Parathyroid adenoma (tissue), 2 donors: ENCODE measurements around the gene ITCH.

Source experiments
- H2AFZ ChIP-seq: fragments of 300-600 bp; sonication (generic); one replicate; pipeline ENCODE4 v1.7.0; 2017; ENCODE audit warnings: antibody characterized with exemption, mild to moderate bottlenecking
- H3K27ac ChIP-seq: fragments of 300-600 bp; sonication (generic); one replicate; pipeline ENCODE4 v1.7.0; 2017
- H3K27me3 ChIP-seq: fragments of 300-600 bp; sonication (generic); one replicate; pipeline ENCODE4 v1.7.0; 2017; ENCODE audit warnings: low read length; ENCODE audit not compliant: control insufficient read depth, insufficient read depth
- H3K36me3 ChIP-seq: fragments of 300-600 bp; sonication (generic); one replicate; pipeline ENCODE4 v1.7.0; 2017; ENCODE audit warnings: low read length; ENCODE audit not compliant: control insufficient read depth, insufficient read depth
- H3K4me1 ChIP-seq: fragments of 300-600 bp; sonication (generic); one replicate; pipeline ENCODE4 v1.7.0; 2017; ENCODE audit warnings: control low read depth
- H3K4me2 ChIP-seq: fragments of 300-600 bp; sonication (generic); one replicate; pipeline ENCODE4 v1.7.0; 2017; ENCODE audit warnings: low read length
- H3K4me3 ChIP-seq: fragments of 300-600 bp; sonication (generic); one replicate; pipeline ENCODE4 v1.7.0; 2017; ENCODE audit warnings: low read depth, low read length
- H3K79me2 ChIP-seq: fragments of 300-600 bp; sonication (generic); one replicate; pipeline ENCODE4 v1.7.0; 2017; ENCODE audit warnings: control low read depth
- H3K9ac ChIP-seq: fragments of 300-600 bp; sonication (generic); one replicate; pipeline ENCODE4 v1.7.0; 2017; ENCODE audit warnings: mild to moderate bottlenecking
- H3K9me3 ChIP-seq: fragments of 300-600 bp; sonication (generic); one replicate; pipeline ENCODE4 v1.7.0; 2017; ENCODE audit warnings: low read length; ENCODE audit not compliant: control insufficient read depth
- TF ChIP-seq, protein P1 (sequence below): fragments of 300-600 bp; sonication (generic); IDR thresholded peaks from one replicate; pipeline ENCODE4 v1.7.0; 2017; ENCODE audit warnings: antibody characterized with exemption, mild to moderate bottlenecking
- donor health status: primary hyperparathyroidism.

The ITCH gene

DNA sequence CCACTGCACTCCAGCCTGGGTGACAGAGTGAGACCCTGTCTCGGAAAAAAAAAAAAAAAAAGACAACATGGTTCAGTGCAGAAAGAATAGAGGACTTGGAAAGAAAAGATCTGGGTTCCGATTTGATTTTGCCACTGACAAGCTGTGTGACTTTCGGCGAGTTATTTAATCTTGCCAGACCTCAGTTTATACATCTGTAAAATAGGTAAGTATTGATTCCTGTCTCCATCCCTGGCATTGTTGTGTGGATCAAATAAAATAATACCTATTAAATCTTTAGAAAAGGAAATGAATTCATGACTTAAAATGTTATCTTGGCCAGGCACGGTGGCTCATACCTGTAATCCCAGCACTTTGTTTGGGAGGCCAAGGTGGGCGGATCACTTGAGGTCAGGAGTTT, 7.0 kb downstream of the ITCH start:
- H3K4me2 ChIP-seq = no peak overlapping the region
- peaks cover 39% of the 10 kb centered on the region for H3K79me2 ChIP-seq
- no peak overlapping the region for H2AFZ ChIP-seq
- H3K4me3 ChIP-seq = no peak overlapping the region
- peaks cover 12% of the 10 kb centered on the region for H3K4me1 ChIP-seq
- no peak overlapping the region for H3K9ac ChIP-seq
- no peak overlapping the region for H3K27ac ChIP-seq
- TF ChIP-seq, protein P1, sequence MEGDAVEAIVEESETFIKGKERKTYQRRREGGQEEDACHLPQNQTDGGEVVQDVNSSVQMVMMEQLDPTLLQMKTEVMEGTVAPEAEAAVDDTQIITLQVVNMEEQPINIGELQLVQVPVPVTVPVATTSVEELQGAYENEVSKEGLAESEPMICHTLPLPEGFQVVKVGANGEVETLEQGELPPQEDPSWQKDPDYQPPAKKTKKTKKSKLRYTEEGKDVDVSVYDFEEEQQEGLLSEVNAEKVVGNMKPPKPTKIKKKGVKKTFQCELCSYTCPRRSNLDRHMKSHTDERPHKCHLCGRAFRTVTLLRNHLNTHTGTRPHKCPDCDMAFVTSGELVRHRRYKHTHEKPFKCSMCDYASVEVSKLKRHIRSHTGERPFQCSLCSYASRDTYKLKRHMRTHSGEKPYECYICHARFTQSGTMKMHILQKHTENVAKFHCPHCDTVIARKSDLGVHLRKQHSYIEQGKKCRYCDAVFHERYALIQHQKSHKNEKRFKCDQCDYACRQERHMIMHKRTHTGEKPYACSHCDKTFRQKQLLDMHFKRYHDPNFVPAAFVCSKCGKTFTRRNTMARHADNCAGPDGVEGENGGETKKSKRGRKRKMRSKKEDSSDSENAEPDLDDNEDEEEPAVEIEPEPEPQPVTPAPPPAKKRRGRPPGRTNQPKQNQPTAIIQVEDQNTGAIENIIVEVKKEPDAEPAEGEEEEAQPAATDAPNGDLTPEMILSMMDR = no peak
- H3K9me3 ChIP-seq = no peaks in the 10 kb centered on the region
- H3K36me3 ChIP-seq = no peaks in the 10 kb centered on the region
- H3K27me3 ChIP-seq = no peaks in the 10 kb centered on the region

DNA sequence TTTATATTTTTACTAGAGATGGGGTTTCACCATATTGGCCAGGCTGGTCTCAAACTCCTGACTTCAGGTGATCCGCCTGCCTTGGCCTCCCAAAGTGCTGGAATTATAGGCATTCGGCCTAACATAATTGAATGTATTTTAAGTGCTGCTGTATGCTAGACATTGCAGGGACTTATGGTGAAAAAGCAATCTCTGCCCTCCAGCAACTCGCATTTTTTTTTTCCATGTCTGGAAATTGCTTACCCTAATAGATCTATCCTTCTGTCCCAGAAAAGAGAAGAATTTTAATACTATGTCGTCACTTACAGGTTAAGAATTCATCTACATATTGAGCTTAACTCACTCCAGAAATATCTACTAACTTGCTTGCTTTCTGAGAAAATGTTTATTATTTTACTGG, 10.4 kb downstream of the ITCH start:
- no peaks in the 10 kb centered on the region for H3K9me3 ChIP-seq
- no peak overlapping the region for H3K9ac ChIP-seq
- peaks cover 40% of the 10 kb centered on the region for H3K79me2 ChIP-seq
- H3K36me3 ChIP-seq = no peaks in the 10 kb centered on the region
- TF ChIP-seq, protein P1 = no peak
- H3K4me1 ChIP-seq = peaks cover 3% of the 10 kb centered on the region
- no peak overlapping the region for H3K4me2 ChIP-seq
- H3K4me3 ChIP-seq = no peak overlapping the region
- no peaks in the 10 kb centered on the region for H3K27me3 ChIP-seq
- H2AFZ ChIP-seq = no peak overlapping the region
- H3K27ac ChIP-seq = no peak overlapping the region

DNA sequence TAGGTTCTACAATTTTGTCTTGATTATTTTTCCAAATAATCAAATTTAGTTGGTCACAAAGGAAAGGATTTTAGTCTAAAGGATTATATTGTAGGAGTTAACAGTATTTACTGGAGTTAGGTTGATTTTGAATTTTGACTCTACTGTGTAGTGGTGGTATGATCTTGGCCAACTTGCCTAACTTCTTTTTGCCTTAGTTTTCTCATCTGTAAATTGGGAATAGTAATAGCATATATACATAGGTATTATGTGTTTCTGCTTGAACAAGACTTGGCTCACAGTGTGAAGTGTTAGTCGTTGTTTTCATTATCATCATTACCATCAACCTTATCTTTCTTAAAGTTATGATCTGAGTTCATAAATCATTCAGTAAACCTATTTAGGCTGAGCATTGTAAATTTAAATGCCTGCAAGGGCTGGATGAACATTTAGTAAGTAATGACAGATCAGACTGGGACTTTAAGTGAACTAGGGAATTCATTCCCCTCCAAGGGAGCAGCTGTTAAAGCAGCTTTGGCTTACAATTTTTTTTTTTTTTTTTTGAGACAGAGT, 11.2 kb downstream of the ITCH start:
- Histone ChIP-seq H3K4me1 (no peaks in the 10 kb centered on the region), H3K4me2 (no peak overlapping the region), H3K36me3 (no peaks in the 10 kb centered on the region), H3K27me3 (no peaks in the 10 kb centered on the region), H3K27ac (no peak overlapping the region), H3K79me2 (peaks cover 32% of the 10 kb centered on the region), H2AFZ (no peak overlapping the region), H3K9ac (no peak overlapping the region), H3K4me3 (no peak overlapping the region), H3K9me3 (no peaks in the 10 kb centered on the region)
- TF ChIP-seq, protein P1 = no peak

DNA sequence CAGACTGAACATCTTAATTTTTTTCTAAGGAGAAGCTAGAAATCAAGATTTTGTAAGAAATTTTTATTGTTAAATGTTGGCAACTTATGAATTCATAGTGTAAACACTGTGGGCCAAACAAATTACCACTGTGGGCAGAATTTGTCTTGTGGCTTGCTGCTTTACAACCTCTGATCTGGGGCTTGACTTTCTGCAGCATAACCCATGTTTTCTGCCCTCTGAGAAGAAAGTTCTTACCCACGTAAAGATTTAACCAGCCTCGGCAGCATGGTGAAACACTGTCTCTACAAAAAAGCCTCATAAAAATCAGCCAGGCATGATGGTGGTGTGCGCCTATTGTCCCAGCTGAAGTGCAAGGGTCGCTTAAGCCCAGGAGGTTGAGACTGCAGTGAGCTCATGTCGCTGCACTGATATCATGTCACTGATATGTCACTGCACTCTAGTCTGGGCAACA, 12.9 kb downstream of the ITCH start:
- Histone ChIP-seq H3K4me3 (no peak overlapping the region), H3K36me3 (no peaks in the 10 kb centered on the region), H3K9ac (no peak overlapping the region), H3K79me2 (peaks cover 35% of the 10 kb centered on the region), H3K27ac (no peak overlapping the region), H3K27me3 (no peaks in the 10 kb centered on the region), H3K4me1 (no peaks in the 10 kb centered on the region), H2AFZ (no peak overlapping the region), H3K4me2 (no peak overlapping the region), H3K9me3 (no peaks in the 10 kb centered on the region)
- TF ChIP-seq, protein P1 = no peak
